Right atrium auricular region (tissue), 2 donors: ENCODE data around the gene MTIF2. TPM values are rescaled to one million over a fixed set of nuclear protein-coding genes. Genes with fewer than 3 reads are reported as not detected.
"Not testable (repeated sequence)": the region's sequence is repeated elsewhere in the genome, so short reads cannot be mapped to it uniquely, and the experiment has no call there.

Experiments used
- DNase-seq: peaks from one replicate; pipeline ENCODE4 v3.0.0-alpha.2; 2019; ENCODE audit warnings: low spot score
- H3K27ac ChIP-seq, 2 donors: fragments of 200-600 bp; sonication (generic); 1 replicate in 1 of 2; 2 replicates in 1 of 2; pipeline ENCODE4 v1.5.1; 2016 to 2019
- H3K27me3 ChIP-seq, 2 donors: fragments of 200-600 bp; sonication (generic); one replicate each; pipeline versions ENCODE4 v1.5.1 to v1.6.0; 2017 to 2019
- H3K36me3 ChIP-seq: fragments of 200-600 bp; sonication (generic); one replicate; pipeline ENCODE4 v1.5.1; 2016
- H3K4me1 ChIP-seq, 2 donors: fragments of 200-600 bp; sonication (generic); one replicate each; pipeline versions ENCODE4 v1.5.1 to v1.6.0; 2017 to 2019
- H3K4me3 ChIP-seq, 2 donors: fragments of 200-600 bp; sonication (generic); 1 replicate in 1 of 2; 2 replicates in 1 of 2; pipeline ENCODE4 v1.5.1; 2017 to 2019; ENCODE audit warnings: mild to moderate bottlenecking in 1 of 2, moderate library complexity in 1 of 2
- H3K9me3 ChIP-seq, 2 donors: fragments of 200-600 bp; sonication (generic); one replicate each; pipeline ENCODE4 v1.5.1; 2019
- CTCF ChIP-seq, 2 donors: fragments of 200-600 bp; sonication (generic); IDR thresholded peaks; one replicate each; pipeline ENCODE4 v1.5.1; 2019; ENCODE audit warnings: antibody characterized with exemption in 2 of 2
- total RNA-seq, 2 donors: library from RNA; depleted of rRNA; stranded (reverse); fragments of >200 nt; gene quantifications; one replicate each; pipeline ENCODE4 v1.1.0, GENCODE V29; 2016

MTIF2 gene
- total RNA-seq, 2 donors from 2014 or later, result 25.1 to 29.8 TPM

- H3K4me3 ChIP-seq, result no peak overlapping the region
- no peaks in the 10 kb centered on the region for H3K9me3 ChIP-seq
- H3K27me3 ChIP-seq, result no peaks in the 10 kb centered on the region
- no peaks in the 10 kb centered on the region for H3K4me1 ChIP-seq
- H3K27ac ChIP-seq, result no peak overlapping the region
- DNase-seq, result no peak
- peaks cover 7% of the 10 kb centered on the region for H3K36me3 ChIP-seq
- TF ChIP-seq CTCF (IDR thresholded peaks at IDR 0.05), result no peak
Measured at GRCh38 chr2:55296393-55296792, 27.4 kb upstream of the MTIF2 start.

GRCh38 chr2:55283083-55283482, 14.1 kb upstream of the MTIF2 start:
- peaks cover 0 to 26% of the 10 kb centered on the region in 2 donors for H3K4me1 ChIP-seq
- no peaks in the 10 kb centered on the region for H3K36me3 ChIP-seq
- H3K27ac ChIP-seq, result peak overlapping the region; percentile 93
- DNase-seq, result no peak
- no peak for TF ChIP-seq CTCF (IDR thresholded peaks at IDR 0.05)
- H3K27me3 ChIP-seq, result no peaks in the 10 kb centered on the region
- H3K4me3 ChIP-seq, result peak overlapping the region; percentile 63 to 86
- H3K9me3 ChIP-seq, result no peaks in the 10 kb centered on the region

- Histone ChIP-seq H3K27ac (peak overlapping the region; percentile 93), H3K36me3 (no peaks in the 10 kb centered on the region), H3K4me3 (peak overlapping the region; percentile 63 to 86), H3K4me1 (peaks cover 0 to 18% of the 10 kb centered on the region in 2 donors), H3K9me3 (no peaks in the 10 kb centered on the region), H3K27me3 (no peaks in the 10 kb centered on the region)
- peak in 1 of 2 donors; percentile 23 for TF ChIP-seq CTCF (IDR thresholded peaks at IDR 0.05)
- DNase-seq, result peak; percentile 89
Measured at GRCh38 chr2:55282110-55282917, 13.3 kb upstream of the MTIF2 start.

- DNase-seq, H3K27ac ChIP-seq, H3K27me3 ChIP-seq, H3K9me3 ChIP-seq, H3K36me3 ChIP-seq, H3K4me3 ChIP-seq: not testable (repeated sequence)
- H3K4me1 ChIP-seq, result peaks cover 0 to 16% of the 10 kb centered on the region in 2 donors
Measured at GRCh38 chr2:55280851-55281546, 12.0 kb upstream of the MTIF2 start.

- not testable (repeated sequence) for DNase-seq, H3K36me3 ChIP-seq, H3K9me3 ChIP-seq, H3K27ac ChIP-seq, H3K4me3 ChIP-seq, H3K27me3 ChIP-seq
- peaks cover 0 to 16% of the 10 kb centered on the region in 2 donors for H3K4me1 ChIP-seq
Measured at GRCh38 chr2:55279859-55280424, 10.9 kb upstream of the MTIF2 start.

- not testable (repeated sequence) for H3K27ac ChIP-seq, DNase-seq, H3K4me3 ChIP-seq, H3K9me3 ChIP-seq, H3K27me3 ChIP-seq, H3K36me3 ChIP-seq
- peaks cover 0 to 16% of the 10 kb centered on the region in 2 donors for H3K4me1 ChIP-seq
Measured at GRCh38 chr2:55279214-55279835, 10.3 kb upstream of the MTIF2 start.

GRCh38 chr2:55277310-55277709, 8.3 kb upstream of the MTIF2 start:
- Histone ChIP-seq H3K27ac (no peak overlapping the region), H3K9me3 (no peaks in the 10 kb centered on the region), H3K27me3 (no peaks in the 10 kb centered on the region), H3K4me3 (no peak overlapping the region), H3K4me1 (peaks cover 0 to 4% of the 10 kb centered on the region in 2 donors), H3K36me3 (no peaks in the 10 kb centered on the region)
- TF ChIP-seq CTCF (IDR thresholded peaks at IDR 0.05), result no peak
- no peak for DNase-seq

- H3K9me3 ChIP-seq, H3K27me3 ChIP-seq, H3K4me1 ChIP-seq, DNase-seq, H3K36me3 ChIP-seq, H3K27ac ChIP-seq, H3K4me3 ChIP-seq: not testable (repeated sequence)
Measured at GRCh38 chr2:55274346-55274745, 5.3 kb upstream of the MTIF2 start.
